BJ (cell line): ENCODE measurements around the gene ADAM22. TPM values are rescaled to one million over a fixed set of nuclear protein-coding genes. Genes with fewer than 3 reads are reported as not detected.
"Not testable (repeated sequence)": the region's sequence is repeated elsewhere in the genome, so short reads cannot be mapped to it uniquely, and the experiment has no call there.

Source experiments
- CTCF ChIA-PET: fragments of 350-600 bp; formaldehyde crosslinking; extraction: SDS; loops from one replicate; lab custom pipeline; 2021; ENCODE audit warnings: antibody characterized with exemption, inconsistent platforms; lab: Yijun Ruan, JAX
- POLR2A ChIA-PET: fragments of 300-600 bp; sonication (Branson Sonifier 250); formaldehyde crosslinking; extraction: SDS; loops from one replicate; lab custom pipeline; 2021; ENCODE audit warnings: antibody characterized with exemption; lab: Charles Lee
- DNase-seq: peaks from one replicate; pipeline ENCODE4 v3.0.0-alpha.2; 2011; ENCODE audit warnings: low read depth
- H3K27me3 ChIP-seq: 2 replicates; pipeline ENCODE4 v1.6.0; 2011; ENCODE audit warnings: low read length; ENCODE audit not compliant: control insufficient read depth, insufficient read depth
- H3K36me3 ChIP-seq: 2 replicates; pipeline ENCODE4 v1.5.1; 2011; ENCODE audit warnings: low read length; ENCODE audit not compliant: control insufficient read depth, insufficient read depth
- H3K4me3 ChIP-seq: 2 replicates; pipeline ENCODE4 v1.5.1; 2011; ENCODE audit warnings: low read depth, mild to moderate bottlenecking, control low read depth, low read length
- CTCF ChIP-seq: IDR thresholded peaks from 2 replicates; pipeline ENCODE4 v1.5.1; 2011; ENCODE audit warnings: low read depth, mild to moderate bottlenecking, control low read depth, inconsistent platforms, low read length, moderate library complexity; ENCODE audit not compliant: insufficient read depth
- polyA plus RNA-seq: library from polyadenylated mRNA; depleted of rRNA; stranded (reverse); fragments of >200 nt; gene quantifications from 2 replicates; pipeline ENCODE4 v1.2.3, GENCODE V29; 2011

ADAM22 gene
- polyA plus RNA-seq, 1 experiment, result 0.04 TPM

- CTCF ChIA-PET, result interaction anchor here (2.7 kb wide), 1 partner anchor 19 kb away, joined by 8 read pairs; no protein-coding TSS in a partner anchor
- no peak for DNase-seq
- POLR2A ChIA-PET, result no interaction called here
- no peaks in the 10 kb centered on the region for H3K27me3 ChIP-seq
- H3K4me3 ChIP-seq, result no peak overlapping the region
- no peak for TF ChIP-seq CTCF
- H3K36me3 ChIP-seq, result no peaks in the 10 kb centered on the region
Measured at GRCh38 chr7:88150033-88150432, 216.0 kb downstream of the ADAM22 start.

- no peak for DNase-seq
- TF ChIP-seq CTCF, result no peak
- Histone ChIP-seq H3K27me3 (no peaks in the 10 kb centered on the region), H3K4me3 (no peak overlapping the region), H3K36me3 (no peaks in the 10 kb centered on the region)
- CTCF ChIA-PET, result interaction anchor here (2.7 kb wide), 1 partner anchor 18 kb away, joined by 8 read pairs; no protein-coding TSS in a partner anchor
- POLR2A ChIA-PET, result no interaction called here
Measured at GRCh38 chr7:88151119-88151790, 217.2 kb downstream of the ADAM22 start.

GRCh38 chr7:88153378-88153777 lies 219.3 kb downstream of the ADAM22 start:
- Histone ChIP-seq H3K36me3 (no peaks in the 10 kb centered on the region), H3K27me3 (no peaks in the 10 kb centered on the region), H3K4me3 (no peak overlapping the region)
- no peak for TF ChIP-seq CTCF
- ChIA-PET CTCF (no interaction called here), POLR2A (no interaction called here)
- DNase-seq, result no peak

- no peak for TF ChIP-seq CTCF
- ChIA-PET CTCF (no interaction called here), POLR2A (no interaction called here)
Measured at GRCh38 chr7:88155756-88156155, 221.7 kb downstream of the ADAM22 start.

GRCh38 chr7:88156356-88156755 lies 222.3 kb downstream of the ADAM22 start:
- POLR2A ChIA-PET, result no interaction called here
- CTCF ChIA-PET, result no interaction called here

More at GRCh38 chr7:88155756-88156155, 221.7 kb downstream of the ADAM22 start:
- DNase-seq, result no peak
- Histone ChIP-seq H3K4me3 (no peak overlapping the region), H3K36me3 (no peaks in the 10 kb centered on the region), H3K27me3 (no peaks in the 10 kb centered on the region)

GRCh38 chr7:88159741-88160140 lies 225.7 kb downstream of the ADAM22 start:
- CTCF ChIA-PET, result interaction anchor here (0.6 to 1.2 kb wide), 2 partner anchors 10 to 42 kb away, joined by 3 to 4 read pairs; no protein-coding TSS in a partner anchor
- H3K27me3 ChIP-seq, POLR2A ChIA-PET, H3K4me3 ChIP-seq, H3K36me3 ChIP-seq, DNase-seq: not testable (repeated sequence)

More at GRCh38 chr7:88156356-88156755, 222.3 kb downstream of the ADAM22 start:
- no peak for TF ChIP-seq CTCF
- no peaks in the 10 kb centered on the region for H3K27me3 ChIP-seq
- DNase-seq, result no peak
- no peaks in the 10 kb centered on the region for H3K36me3 ChIP-seq
- no peak overlapping the region for H3K4me3 ChIP-seq
